Measurements from ENCODE around the gene CCDC134. TPM values are rescaled to one million over a fixed set of nuclear protein-coding genes. Genes with fewer than 3 reads are reported as not detected.

Gene CCDC134
- total RNA-seq, 1 experiment from 2014 or later = 20.1 TPM

DNA sequence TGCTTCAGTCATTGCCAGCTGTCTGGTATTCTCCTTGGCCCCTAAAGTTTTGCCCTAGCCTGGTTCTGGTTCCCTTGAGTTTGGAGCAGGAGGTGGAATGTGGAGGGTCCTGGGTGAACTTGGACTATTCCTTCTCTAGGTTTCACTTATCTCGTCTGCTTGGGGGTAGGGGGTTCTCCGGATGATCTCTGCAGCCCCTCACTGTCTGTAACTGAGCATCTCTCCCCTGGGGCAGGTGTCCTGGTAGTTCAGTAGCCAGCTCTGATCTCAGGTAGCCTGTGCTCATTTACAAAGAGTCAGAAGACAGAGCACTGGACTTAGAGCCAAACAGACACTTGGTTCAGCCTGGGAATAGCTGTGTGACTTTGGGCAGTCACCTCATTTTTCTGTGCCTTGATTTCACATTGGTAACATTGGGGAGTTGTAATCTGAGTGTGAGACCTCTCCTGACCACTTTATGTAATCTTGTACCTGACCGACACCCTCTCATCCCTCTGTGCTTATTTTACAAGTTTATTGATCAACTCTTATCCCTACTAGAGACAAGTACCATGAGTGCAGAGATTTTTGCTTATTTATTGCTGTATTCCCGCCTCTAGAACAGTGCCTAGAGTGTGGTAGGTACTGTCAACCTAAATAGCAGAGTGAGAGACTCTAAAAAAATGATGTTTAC is 804 bp downstream of the CCDC134 start:
- Mint-ChIP-seq H3K27ac (ENCODE audit: unreplicated experiment) (peak overlapping the region; percentile 37), H3K4me1 (ENCODE audit: low read depth, unreplicated experiment) (peaks cover 11% of the 10 kb centered on the region), H3K27me3 (ENCODE audit: unreplicated experiment) (no peaks in the 10 kb centered on the region), H3K36me3 (ENCODE audit: insufficient read depth, unreplicated experiment) (peaks cover 15% of the 10 kb centered on the region), H3K4me3 (ENCODE audit: low read depth, unreplicated experiment) (peak overlapping the region; percentile 80), H3K9me3 (ENCODE audit: low read depth, unreplicated experiment) (no peaks in the 10 kb centered on the region)
- TF ChIP-seq, protein P1, sequence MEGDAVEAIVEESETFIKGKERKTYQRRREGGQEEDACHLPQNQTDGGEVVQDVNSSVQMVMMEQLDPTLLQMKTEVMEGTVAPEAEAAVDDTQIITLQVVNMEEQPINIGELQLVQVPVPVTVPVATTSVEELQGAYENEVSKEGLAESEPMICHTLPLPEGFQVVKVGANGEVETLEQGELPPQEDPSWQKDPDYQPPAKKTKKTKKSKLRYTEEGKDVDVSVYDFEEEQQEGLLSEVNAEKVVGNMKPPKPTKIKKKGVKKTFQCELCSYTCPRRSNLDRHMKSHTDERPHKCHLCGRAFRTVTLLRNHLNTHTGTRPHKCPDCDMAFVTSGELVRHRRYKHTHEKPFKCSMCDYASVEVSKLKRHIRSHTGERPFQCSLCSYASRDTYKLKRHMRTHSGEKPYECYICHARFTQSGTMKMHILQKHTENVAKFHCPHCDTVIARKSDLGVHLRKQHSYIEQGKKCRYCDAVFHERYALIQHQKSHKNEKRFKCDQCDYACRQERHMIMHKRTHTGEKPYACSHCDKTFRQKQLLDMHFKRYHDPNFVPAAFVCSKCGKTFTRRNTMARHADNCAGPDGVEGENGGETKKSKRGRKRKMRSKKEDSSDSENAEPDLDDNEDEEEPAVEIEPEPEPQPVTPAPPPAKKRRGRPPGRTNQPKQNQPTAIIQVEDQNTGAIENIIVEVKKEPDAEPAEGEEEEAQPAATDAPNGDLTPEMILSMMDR (IDR thresholded peaks at IDR 0.05; ENCODE audit: unreplicated experiment) = no peak
- BruUV-seq (replicated peaks) = no TSS peak
- intact Hi-C loops (cut with micrococcal nuclease; ENCODE audit: unreplicated experiment) = no loop called here
- CTCF ChIA-PET = interaction anchor here (0.6 to 3.1 kb wide), 9 partner anchors 9 to 146 kb away, joined by 3 to 23 read pairs (median 5); partner anchors contain the start of genes CENPM and SREBF2
- DNase-seq = no peak

DNA sequence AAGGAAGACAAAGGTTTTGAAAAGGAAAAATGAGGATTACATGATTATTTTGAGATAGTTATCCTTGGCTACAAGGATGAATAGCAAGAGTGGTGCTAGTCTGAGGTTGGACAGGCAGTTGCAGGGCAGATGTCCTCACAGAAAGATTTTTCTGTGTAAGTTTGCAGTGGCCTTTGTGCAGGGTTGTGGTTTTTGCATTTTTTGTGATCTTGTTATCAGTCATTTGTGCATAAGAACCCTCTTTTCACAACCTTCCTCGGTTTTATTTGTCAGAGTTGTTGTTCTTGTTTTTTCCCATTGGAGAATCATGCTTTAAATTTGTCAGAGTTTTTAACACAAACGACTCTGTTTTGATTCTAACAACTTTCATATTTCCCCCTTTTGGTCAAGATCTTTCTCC is 1.4 kb downstream of the CCDC134 start:
- no TSS peak for BruUV-seq (replicated peaks)
- Mint-ChIP-seq H3K9me3 (ENCODE audit: low read depth, unreplicated experiment) (no peaks in the 10 kb centered on the region), H3K4me1 (ENCODE audit: low read depth, unreplicated experiment) (peaks cover 11% of the 10 kb centered on the region), H3K4me3 (ENCODE audit: low read depth, unreplicated experiment) (peak overlapping the region; percentile 80), H3K36me3 (ENCODE audit: insufficient read depth, unreplicated experiment) (peaks cover 15% of the 10 kb centered on the region), H3K27me3 (ENCODE audit: unreplicated experiment) (no peaks in the 10 kb centered on the region), H3K27ac (ENCODE audit: unreplicated experiment) (peak overlapping the region; percentile 37)
- TF ChIP-seq, protein P1 (IDR thresholded peaks at IDR 0.05; ENCODE audit: unreplicated experiment) = no peak
- CTCF ChIA-PET = interaction anchor here (2.1 to 3.1 kb wide), 2 partner anchors 55 to 105 kb away, joined by 18 to 23 read pairs; no protein-coding TSS in a partner anchor
- intact Hi-C loops (cut with micrococcal nuclease; ENCODE audit: unreplicated experiment) = no loop called here
- DNase-seq = no peak

DNA sequence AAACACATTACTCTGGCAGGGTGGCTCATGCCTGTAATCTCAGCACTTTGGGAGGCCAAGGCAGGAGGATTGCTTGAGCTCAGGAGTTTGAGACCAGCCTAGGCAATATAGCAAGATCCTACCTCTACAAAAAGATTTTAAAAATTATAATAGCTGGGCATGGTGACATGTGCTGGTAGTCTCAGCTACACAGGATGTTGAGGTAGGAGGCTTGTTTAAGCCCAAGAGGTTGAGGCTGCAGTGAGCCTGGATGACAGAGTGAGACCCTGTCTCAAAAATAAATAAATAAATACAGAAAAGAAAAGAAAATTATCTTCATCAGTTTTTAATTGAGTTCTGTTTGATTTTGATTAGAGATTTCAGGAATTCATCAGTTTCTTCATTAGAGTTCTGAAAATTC is 5.2 kb downstream of the CCDC134 start:
- CTCF ChIA-PET = no interaction called here

DNA sequence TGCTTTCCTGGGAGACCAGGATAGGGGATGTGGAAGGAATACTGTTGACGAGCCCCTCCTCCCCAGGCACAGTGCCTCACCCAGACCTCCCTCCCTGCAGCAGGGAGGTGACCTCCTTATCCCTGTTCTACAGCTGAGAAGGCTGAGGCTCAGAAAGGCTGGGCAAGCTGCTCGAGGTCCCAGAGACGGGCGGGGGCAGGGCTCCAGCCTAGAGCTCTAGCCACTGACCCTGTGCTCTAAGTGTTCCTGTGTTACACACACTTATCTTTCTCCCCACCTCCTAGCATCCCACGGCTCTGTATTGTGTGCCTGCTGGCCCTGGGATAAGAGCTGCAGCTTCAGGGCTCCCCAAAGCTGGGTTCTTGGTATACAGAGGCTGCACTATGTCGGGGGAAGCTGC is 7.9 kb downstream of the CCDC134 start:
- H3K9me3 Mint-ChIP-seq (ENCODE audit: low read depth, unreplicated experiment) = no peaks in the 10 kb centered on the region
- H3K4me1 Mint-ChIP-seq (ENCODE audit: low read depth, unreplicated experiment) = no peaks in the 10 kb centered on the region
- H3K36me3 Mint-ChIP-seq (ENCODE audit: insufficient read depth, unreplicated experiment) = peaks cover 11% of the 10 kb centered on the region
- H3K4me3 Mint-ChIP-seq (ENCODE audit: low read depth, unreplicated experiment) = no peak overlapping the region
- H3K27ac Mint-ChIP-seq (ENCODE audit: unreplicated experiment) = no peak overlapping the region
- TF ChIP-seq, protein P1 (IDR thresholded peaks at IDR 0.05; ENCODE audit: unreplicated experiment) = no peak
- intact Hi-C loops (cut with micrococcal nuclease; ENCODE audit: unreplicated experiment) = no loop called here
- no peaks in the 10 kb centered on the region for H3K27me3 Mint-ChIP-seq (ENCODE audit: unreplicated experiment)
- no TSS peak for BruUV-seq (replicated peaks)
- CTCF ChIA-PET = interaction anchor here (1.3 kb wide), 1 partner anchor 62 kb away, joined by 4 read pairs; no protein-coding TSS in a partner anchor
- DNase-seq = no peak

More for the DNA sequence above, 5.2 kb downstream of the CCDC134 start:
- Mint-ChIP-seq H3K27ac (ENCODE audit: unreplicated experiment) (no peak overlapping the region), H3K4me1 (ENCODE audit: low read depth, unreplicated experiment) (peaks cover 11% of the 10 kb centered on the region), H3K9me3 (ENCODE audit: low read depth, unreplicated experiment) (no peaks in the 10 kb centered on the region), H3K27me3 (ENCODE audit: unreplicated experiment) (no peaks in the 10 kb centered on the region), H3K36me3 (ENCODE audit: insufficient read depth, unreplicated experiment) (peaks cover 8% of the 10 kb centered on the region), H3K4me3 (ENCODE audit: low read depth, unreplicated experiment) (no peak overlapping the region)
- TF ChIP-seq, protein P1 (IDR thresholded peaks at IDR 0.05; ENCODE audit: unreplicated experiment) = no peak
- no TSS peak for BruUV-seq (replicated peaks)
- intact Hi-C loops (cut with micrococcal nuclease; ENCODE audit: unreplicated experiment) = no loop called here
- no peak for DNase-seq
